ENCODE results near the gene DACT3.
A peak's percentile ranks its signal among the peaks of the same experiment; 100 is the strongest.

The DACT3 gene

DNA sequence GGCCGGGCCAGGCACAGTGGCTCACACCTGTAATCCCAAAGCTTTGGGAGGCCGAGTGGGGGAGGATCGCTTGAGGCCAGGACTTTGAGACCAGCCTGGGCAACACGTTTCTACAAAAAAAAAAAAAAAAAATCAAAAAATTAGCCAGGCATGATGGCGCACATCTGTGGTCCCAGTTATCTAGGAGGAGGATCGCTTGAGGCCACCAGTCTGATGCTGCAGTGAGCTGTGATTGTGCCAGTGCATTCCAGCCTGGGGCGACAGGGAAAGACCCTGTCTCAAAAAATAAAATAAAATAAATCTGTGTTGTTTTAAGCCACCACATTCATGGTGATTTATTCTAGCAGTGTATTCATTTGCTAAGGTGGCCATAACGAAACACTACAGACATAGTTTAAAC is 4.1 kb upstream of the DACT3 start:
- no peak for DNase-seq

DNA sequence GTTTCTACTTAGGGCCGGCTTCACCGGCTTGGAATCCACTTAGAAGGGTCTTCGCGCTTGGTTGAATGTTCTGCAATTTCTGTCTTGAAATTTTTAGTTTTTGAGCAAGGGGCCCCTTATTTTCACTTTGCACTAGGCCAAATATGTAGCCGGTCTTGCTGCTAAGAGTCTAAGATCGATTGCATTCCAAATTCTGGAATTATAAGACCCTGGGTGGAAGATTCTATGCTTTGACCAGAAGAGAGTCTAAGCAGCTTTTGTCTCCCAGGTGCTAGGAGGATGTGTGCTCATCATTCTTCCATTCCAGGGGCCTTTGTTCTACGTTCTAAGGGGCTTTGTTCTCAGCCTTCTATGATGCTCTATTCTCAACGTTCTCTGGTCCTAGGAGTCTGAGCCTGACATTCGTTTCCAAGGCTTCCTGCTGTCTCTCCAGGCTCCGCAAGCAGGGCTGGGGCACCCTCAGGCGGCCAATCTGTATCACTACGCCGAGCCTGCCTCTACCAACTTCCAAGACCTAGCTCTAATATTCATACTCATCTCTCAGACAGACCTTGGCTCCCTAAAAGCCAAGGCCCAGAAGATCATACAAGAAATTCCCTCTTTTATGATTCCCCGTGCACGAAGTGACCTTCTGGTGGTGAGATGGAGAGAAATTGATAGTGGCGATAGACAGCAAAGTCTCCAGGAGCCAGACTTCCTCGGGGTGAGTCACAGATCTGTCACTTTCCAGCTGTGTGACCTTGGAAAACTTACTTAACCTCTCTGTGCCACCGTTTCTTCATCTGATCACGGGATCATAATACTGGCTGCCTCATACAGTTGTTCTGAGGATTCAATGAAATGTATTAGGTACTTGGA is 982 bp upstream of the DACT3 start:
- peak; percentile 85 for DNase-seq

DNA sequence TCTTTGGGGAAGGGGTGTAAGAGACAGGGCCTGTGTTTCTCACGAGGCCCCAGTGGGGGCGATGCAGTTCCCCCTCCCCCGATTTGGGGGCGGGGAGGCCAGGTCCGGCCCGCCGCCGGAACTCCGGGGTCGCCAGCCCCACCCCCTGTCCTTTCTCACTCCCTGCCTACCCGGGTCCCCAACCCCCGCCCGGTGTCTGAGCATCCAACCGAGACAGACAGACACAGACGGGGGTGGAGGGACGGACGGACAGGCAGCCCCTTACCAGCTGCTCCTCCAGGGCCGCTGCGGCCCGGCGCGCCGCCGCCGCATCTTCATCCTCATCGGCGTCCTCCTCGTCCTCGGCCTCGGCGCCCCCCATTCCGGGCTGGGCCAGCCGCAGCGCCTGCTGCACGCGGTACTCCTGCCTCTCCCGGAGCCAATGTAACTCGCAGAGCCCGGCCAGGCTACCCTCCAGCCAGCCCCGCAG is 397 bp downstream of the DACT3 start:
- peak; percentile 6 for DNase-seq

DNA sequence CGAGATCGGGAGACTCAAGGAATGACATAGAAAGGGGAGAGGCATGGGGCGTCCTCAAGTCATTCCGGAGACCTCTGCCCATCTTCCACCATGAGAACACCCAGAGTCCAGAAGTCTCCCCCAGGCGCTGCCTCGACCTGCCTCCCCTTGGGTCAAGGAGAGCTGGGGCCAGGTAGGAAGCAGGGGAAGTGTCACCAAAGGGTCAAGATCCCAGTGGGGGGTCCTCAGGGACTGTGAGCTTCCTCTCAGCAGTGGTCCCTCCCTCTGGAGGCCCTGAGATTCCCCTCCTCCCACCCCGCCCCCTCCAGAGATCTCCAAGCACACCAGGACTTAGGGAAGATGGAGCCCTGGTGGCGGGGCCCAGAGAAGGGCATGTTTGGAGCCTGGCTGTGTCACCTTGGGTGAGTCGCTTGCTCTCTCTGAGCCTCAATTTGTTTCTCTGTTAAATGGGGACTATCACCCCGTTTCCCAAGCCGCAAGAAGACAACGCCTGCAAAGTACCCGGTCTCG is 919 bp downstream of the DACT3 start:
- DNase-seq, result peak; percentile 60

DNA sequence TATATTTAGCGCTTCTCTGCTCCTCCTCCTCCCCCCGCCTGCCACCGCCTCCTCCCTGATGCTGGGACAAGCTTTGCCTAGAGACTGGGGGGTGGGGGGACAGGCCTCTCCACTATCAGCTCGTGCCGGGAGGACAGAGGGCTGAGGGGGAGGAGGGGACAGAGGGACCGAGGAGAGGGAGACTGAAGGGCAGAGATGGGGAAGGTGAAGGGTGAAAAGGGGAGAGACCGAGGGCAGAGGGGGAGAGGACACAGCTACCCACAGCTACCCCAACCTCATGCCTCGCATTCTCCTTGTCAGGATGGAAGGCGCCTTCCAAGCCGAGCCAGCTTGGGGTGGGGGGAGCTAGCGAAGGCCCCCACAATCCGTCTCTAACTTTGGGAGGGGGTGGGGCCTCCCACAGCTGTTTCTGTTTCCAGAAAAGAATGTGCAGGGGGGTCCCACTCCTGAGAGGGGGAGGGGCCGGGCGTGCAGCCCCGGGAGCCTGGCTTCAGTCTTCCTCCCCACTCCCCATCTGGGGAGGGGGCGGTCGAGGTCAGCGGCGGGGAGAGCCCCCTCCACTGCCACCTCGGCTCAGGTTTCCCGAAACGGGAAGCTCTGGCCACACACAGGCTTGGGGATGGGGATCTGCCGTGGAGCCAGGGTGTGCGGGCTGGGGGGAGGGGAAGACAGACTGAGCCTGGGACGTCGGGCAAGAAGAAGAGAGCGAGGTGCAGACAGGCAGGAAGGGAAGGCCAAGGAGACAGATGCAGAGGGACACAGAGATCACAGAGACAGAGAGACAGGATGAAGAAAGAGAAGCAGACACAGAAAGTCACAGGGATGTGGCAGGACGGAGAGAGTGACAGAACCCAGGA is 1.6 kb downstream of the DACT3 start:
- DNase-seq, result peak; percentile 63

DNA sequence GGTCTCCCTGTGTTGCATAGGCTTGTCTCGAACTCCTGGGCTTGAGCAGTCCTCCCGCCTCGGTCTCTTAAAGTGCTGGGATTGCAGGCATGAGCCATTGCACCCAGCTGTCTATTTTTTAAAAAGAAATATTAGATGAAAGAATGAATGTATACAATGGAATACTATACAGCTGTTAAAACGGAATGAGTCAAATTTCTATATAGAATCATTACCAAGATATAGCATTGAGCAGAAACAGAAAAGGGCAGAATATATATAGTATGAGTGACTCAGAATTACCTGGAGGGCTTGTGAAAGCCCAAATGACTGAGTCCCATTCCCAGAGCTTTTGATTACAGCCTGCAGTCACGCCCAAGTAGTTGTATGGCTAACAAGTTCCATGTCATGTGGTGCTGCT is 4.4 kb downstream of the DACT3 start:
- no peak for DNase-seq

DNA sequence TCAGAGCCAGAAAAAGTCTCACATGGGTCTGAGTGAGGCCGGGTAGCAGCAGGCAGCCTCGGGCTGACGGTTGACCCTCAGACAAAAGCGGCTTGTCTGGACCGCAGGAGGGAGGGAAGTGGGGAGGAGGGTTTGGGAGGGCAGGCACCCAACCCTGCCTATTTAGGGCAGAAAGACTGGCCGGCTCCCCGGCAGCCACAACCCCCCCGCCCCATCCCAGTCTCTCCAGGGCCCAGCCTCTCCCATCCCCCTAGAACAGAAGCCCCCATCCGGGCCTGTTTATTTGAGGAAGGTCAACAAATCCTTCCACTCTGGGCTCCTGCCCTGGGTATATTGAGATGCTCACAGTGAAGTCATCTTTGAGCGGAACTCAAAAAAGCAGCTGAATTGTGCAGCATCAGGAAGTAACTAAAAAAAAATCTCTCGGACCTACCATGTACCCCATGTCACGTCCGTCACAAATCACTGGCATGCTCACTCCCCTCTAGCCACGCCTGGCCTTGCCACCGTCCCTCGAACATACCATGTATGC is 6.3 kb downstream of the DACT3 start:
- DNase-seq, result no peak

DNA sequence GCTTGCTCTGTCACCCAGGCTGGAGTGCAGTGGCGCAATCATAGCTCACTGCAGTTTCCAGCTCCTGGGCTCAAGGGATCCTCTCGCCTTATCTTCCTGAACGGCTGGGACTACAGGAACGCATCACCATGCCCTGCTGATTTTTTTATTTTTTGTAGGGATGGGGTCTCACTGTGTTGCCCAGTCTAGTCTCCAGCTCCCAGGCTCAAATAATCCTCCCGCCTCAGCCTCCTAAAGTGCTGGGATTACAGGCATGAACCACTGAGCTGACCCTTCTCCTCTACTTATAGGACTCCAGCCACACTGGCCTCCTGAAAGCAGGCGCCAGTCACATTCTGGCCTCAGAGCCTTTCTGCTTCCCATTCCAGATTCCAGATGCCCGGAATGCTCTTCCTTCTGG is 10.5 kb downstream of the DACT3 start:
- no peak for DNase-seq

DNA sequence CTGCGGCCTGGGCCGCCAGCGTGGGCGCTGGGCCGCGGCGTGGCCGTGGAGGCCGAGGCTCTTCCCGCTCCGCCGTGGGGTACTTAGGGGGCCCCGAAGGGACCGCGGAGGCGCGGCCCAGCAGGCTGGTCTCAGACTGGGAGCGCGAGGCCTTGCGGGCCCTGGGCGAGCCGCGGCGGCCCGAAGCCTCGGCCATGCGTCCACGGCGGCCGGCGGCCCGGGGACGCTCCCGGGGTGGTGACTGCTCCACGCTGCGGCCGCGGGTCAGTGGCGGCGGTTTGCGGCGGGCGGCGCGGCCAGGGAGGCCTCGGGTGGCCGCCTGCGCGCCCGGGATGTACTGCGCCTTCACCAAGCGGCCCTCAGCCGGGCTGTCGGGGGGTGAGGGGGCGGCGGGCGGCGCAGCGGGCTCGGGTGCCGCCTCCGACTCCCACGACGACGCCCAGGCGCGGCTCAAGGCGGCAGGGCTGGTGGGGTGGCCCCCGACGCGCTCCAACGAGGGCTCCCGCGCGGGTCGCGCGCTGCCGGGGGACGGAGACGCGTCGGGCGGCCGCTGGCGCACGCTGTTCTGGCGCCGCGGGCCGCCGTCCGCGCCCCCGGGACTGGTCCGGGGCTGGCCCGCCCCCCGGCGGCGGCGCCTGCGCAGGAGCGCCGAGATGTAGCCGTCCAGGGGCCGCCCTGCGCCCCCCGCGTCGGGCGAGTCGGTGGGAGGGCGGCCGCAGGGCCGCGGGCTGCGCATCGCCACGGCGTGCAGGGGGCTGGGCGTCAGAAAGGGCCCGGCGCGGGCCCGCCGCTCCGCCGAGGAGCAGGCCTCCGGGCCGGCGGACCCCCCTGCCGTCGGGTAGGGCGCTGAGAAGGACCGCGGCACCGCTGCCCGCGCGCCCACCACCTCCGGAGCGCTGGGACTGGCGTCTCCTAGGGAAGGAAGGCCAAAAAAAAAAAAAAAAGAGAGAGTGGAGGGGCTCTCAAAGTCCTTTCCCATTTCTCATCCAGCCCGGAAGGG is 11.7 kb downstream of the DACT3 start:
- no peak for DNase-seq

DNA sequence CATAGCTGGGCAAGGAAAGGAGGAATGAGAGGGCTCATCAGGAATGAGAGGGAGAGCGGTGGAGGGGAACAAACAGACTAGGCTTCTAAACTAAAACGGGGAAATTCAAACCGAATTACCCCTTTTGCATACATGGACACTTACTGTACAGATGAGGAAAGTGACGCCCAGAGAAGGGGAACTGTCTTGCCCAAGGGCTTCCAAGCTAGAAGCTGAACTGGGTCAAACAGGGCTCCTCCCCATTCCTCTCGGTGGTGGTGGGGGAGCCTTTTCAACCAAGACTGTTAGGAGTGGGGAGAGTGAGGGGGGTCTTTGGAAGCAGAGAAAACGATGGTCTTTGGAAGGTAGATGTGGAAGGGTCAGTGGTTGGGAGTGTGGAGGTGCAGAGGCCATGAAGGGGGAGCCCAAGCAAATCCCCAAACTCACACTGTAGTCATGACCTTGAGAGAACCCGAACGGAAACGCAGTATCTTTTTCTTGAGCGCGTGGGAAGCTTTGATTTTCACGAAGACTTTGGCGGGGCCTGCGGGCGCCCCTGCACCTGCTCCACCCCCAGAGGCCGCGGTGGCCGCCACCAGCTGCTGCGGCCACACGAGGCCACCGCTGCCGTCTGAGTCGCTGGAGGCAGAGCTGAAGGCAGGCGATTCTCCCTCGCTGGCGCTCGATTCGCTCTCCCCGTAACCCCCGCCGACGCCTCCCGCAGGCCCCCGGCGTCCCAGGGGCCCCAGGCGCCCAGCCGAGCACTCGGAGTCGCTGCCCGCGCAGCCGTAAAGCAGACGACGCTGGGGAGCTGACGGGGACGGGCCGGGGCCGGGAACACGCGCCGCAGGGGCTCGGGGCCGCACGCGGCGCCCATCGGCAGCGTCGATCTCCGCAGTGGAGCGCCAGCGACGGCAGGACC is 12.7 kb downstream of the DACT3 start:
- no peak for DNase-seq

DNA sequence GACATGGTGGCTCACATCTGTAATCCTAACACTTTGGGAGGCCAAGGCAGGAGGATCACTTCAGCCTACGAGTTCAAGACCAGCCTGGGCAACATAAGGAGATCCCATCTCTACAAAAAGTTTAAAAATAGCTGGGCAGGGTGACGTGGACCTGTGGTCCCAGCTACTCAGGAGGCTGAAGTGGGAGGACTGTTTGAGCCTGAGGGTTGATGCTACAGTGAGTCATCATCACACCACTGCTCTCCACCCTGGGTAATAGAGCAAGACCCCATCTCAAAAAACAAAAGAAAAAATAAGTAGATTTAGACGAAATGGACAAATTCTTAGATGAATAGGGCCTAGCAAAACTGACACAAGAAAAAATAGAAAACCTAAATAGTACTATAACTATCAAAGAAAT is 14.6 kb downstream of the DACT3 start:
- DNase-seq, result no peak

DNA sequence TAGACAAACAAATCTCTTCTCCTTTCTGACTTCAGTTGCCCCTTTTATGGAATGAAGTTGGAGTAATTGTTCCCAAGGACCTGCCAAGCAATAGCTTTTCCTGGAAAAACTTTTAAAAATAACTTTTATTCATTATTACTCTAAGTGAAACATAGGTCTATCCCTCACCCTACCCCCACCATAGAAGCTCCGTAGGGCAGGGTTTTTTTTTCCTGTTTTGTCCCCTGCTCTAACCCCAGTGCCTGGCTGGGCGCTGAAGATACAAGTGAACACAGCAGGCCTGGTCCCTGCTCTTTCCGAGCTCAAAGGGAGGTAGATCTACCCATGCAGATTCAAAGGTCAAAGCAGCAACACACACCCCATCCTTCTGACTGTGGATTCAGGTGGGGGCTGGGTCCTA is 16.3 kb downstream of the DACT3 start:
- no peak for DNase-seq

DNA sequence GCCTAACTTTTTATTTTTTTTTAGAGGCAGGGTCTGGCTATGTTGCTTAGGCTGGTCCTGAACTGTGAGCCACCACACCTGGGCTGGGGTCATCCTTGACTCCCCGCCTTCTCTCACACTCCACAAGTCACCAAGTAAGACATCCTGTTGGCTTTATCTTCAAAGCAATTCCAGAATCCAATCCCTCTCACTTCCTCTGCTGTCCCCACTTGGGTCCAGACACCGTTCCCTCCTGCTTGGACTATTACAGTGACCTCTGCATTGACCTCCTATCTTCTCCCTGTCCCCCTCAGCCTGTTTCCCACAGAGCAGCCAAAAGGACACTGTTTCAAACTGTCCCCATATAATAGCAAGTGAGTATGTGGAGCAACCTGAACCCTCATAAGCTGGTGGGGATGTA is 20.3 kb downstream of the DACT3 start:
- no peak for DNase-seq

DNA sequence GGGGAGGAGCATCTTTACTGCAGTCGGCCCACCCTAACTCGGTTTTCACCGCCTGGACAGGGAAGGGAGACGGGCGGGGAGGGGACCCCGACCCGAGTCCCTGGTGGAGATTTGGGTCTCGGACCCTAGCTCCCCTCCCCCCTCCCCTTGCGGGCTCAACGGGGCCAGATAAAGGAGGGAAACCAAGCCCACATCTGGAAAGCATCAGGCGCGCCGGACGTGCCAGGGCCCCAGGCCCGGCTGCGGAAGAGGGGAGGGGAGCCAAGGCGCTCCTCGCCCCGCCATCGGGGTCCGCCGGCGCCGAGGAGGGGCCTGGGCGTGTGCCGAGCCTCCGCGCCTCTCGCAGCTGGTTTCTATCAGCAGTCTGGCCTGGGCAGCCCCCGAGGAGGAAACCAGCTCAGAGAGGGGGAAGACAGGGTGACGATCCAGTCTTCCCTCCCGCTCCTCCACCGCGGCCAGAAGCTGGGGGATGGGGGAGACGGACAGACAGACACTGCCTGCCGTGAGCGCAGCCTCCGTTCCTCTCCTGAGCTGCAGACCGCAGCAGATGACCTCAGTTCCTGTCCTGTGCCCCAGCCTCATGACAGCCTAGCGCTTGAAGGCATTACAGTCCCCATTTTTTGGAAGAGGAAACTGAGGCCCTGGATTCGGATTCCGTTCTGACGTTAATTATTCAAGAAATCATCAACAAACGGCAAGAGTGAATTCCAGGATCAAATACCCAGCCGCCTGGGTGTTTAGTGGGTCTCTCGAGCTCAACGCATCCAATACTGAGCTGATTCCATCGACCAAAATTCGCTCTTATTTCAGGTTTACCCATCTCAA is 21.4 kb downstream of the DACT3 start:
- peak; percentile 91 for DNase-seq

DNA sequence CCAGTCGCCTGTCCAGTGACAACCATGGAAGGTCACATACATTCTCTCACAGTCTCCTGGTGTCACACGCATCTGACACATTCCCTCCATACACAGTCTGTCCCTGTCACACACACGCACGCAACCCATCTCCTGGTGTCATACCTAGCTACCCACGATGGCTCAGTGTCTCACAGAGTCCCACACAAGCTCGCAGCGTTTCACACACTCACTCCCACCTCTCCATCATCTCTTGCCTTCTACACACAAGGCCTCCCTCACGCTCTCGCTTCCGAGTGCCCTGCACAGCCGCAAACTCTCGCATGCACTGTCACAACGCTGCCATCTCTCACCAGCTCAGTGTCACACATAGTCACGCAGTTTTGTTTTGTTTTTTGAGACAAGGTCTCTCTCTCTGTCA is 23.8 kb downstream of the DACT3 start:
- no peak for DNase-seq

DNA sequence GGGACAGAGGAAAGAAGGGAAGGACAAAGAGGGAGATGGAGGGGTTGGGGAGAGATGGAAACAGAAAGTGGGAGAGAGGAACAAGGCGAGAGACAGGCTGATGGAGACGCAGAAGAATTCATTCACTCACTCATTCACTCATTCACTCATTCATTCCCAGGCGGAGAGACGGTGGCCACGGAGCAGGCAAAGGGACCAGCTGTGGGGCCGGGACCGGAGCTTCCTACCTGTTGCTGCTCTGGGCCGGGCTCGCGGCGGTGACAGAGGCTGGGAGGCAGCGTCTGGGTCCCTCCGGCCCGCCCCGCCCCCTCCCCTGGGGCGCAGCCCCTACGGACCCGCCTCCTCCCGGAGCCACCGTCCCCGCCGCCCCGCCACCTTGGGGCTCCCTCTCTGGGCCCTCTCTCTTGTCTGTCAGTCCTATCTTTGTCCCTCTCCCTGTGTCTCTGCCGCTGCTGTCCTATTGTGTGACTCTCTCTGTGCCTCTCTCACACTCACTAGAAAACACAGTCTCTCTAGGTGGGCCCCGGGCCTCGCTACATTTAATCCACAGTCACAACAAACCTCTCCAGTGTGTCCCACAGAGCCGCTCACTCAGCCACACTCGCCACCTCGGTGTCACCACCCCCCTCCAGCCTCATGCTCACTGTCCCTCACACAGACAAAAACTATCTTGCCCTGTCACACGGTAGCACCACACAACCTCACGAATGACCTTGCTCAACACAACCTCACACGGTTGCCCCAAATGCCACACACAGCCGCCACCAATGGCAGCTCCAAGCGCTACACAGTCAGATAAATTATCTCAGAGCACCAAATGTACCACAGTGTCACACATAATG is 24.8 kb downstream of the DACT3 start, which contains the start of gene GNG8:
Gene GNG8 (minus strand): TSS at position 283 of the 842 bp plus-strand sequence. CDS start 1,520 bp downstream, outside the sequence.
- DNase-seq, result no peak

DNA sequence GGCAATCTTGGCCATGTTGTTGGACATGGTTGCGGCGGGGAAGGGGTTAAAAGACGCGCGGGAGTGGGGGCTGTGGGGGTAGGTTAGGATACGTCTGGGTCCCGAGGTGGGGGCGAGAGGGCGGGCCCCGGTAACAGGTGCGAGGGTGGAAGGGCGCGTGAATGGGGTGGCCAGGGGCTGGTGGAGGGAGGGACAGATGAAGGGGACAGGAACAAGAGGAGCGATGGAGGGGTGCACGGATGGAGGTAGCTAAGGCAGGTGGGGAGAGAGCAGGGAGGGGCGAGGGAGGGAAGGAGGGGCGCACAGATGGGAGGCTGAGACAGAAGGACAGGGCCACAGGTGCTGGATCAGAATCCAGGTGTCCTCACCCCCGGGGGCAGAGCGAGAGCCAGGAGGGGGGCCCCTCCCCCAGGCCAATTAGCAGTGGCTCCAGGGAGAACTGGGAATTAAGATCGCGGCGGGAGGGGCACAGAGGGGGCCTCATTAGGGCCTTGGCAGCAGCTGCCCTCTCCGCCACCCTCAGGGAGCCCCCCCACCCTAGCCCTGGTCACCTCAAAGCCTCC is 26.2 kb downstream of the DACT3 start:
- DNase-seq, result no peak

DNA sequence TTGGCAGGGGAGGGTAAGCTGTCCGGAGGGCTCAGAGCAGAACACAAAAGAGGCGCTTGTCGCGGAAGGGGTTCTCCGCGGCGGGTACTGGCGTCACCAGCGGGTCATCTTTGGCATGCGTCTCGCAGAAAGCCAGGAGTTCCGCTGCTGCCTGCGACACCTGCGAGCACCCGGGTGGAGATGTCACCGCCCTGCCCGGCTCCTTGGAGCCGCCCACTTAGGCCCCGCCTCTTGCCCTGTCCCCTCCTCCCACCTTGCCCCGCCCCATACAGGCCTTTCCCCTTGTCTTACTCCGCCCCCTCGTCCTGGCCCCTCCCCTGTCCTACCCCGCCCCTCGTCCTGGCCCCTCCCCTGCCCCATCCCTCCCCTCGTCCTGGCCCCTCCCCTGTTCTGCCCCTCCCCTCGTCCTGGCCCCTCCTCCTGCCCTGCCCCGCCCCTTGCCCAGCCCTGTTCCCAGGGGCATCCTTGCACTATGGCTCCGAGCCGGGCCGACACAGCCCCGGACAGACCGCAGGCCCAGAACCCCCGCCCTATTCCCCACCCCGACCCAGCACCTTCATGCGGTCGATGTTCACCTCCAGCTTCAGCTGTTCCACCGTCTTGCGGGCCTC is 26.8 kb downstream of the DACT3 start:
- DNase-seq, result peak; percentile 87

Data from fibroblast of skin of right quadriceps (primary cell).